Stimulated activated CD4-positive, alpha-beta T cell treated with anti-CD3 and anti-CD28 coated beads, Interleukin-15, amount 100 ng/mL, for 48 hours (primary cell): ENCODE measurements around the gene CACNA1E.
"Not testable (repeated sequence)": the region's sequence is repeated elsewhere in the genome, so short reads cannot be mapped to it uniquely, and the experiment has no call there.

Experiments
- DNase-seq, 2 donors: peaks; one replicate each; pipeline ENCODE4 v3.0.0-alpha.2; 2020; ENCODE audit warnings: low read depth in 2 of 2

The CACNA1E gene

DNA sequence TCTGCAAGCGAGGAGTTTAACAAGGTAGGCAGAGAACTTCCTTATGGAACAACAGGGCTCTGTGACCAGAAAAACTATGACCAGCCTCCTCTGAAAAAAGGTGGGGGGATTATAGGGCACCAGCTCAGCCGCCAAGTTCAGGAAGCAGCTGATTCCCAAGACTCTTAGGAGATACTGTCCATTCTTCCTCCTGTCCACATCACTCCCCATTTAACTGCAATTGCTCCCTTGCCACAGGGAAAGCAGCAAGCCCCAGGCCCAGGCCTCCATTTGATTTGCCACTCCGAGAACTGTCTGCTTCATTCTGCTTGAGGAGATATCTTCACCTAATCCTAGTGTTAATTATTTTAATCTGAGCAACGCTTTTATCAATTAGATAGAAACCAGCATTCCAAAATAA is 323.9 kb downstream of the CACNA1E start:
- DNase-seq = no peak

DNA sequence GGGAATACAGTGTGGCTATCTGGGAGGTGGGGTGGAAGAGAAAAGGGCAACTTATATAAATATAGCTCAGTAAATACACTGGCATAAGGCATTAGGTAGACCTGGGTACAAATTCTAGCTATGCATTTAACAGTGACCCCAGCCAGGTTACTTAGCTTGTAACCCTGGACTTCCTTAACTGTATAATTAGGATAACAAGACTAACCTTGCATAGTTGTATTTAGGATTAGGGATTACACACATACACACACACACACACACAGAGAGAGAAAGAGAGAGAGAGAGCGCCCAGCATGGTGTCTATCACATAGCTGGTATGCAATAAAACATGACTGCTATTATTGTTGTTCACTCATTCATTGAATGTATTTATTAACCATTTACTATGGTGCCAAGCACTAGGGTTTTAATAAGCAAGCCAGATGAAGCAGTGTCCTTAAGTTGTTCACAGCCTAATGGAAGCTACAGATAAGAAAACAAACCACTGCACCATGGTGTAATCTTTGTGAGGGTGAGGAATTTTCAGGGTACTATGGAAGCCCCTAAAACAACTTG is 326.8 kb downstream of the CACNA1E start:
- no peak for DNase-seq

DNA sequence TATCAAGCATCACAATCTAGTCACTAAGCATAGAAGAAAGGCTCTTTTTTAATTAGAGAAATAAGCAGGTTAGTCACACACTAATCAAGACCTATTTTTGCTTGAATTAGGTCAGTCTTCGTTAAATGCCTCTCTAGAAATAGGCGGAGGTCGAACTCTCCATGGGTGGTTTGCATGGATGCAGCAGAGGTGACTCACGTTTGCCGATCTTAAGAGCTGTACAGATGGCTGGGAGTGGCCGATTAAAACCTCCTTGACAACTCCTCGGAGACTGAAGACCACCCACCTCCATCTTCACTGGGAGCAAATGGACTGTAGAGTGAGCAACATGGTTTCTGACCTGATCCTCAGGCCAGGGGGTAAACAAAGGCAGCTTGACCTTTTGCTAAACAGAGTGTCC is 328.9 kb downstream of the CACNA1E start:
- DNase-seq = no peak

DNA sequence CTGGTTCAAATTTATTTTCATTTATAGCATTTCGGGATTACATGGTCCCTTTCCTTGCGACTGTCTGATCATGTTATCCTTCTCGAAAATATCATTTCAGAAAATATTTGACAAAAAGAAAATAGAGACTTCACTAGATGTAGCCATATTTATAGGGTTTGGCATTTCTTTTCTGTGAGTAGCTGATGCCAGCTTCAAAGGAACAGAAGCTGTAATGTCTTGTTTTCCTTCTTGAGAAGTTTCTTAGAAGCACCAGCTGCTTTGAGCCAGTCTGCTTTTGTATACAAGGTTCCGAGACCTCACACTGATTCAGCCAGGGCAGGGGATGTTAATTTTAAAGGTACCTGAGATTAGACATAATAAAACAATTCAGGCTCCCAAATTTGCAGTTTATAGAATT is 329.9 kb downstream of the CACNA1E start:
- DNase-seq = no peak

GRCh38 chr1:181816608-181817007 is 333.3 kb downstream of the CACNA1E start:
- no peak for DNase-seq

GRCh38 chr1:181817091-181817490 is 333.8 kb downstream of the CACNA1E start:
- no peak for DNase-seq

GRCh38 chr1:181818459-181818858 is 335.1 kb downstream of the CACNA1E start:
- DNase-seq = no peak

DNA sequence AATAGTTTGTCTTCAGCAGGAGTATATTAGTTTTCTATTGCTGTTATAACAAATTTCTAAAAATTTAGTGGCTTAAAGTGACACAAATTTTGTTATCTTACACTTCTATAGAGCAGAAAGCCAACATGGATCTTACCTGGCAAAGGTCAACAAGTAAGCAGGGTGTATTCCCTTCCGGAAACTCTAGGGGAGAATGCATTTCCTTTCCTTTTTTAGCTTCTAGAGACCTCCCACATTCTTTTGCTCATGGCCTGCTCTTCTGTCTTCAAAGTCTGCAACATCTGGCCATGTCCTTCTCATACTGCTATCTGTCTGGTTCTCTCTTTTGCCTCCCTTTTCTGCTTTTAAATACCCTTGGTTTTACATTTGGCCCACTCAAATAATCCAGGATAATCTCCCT is 335.6 kb downstream of the CACNA1E start:
- DNase-seq = no peak

- DNase-seq = no peak
These were observed 338.4 kb downstream of the CACNA1E start for GRCh38 chr1:181821701-181822100.

- not testable (repeated sequence) for DNase-seq
These were observed 349.0 kb downstream of the CACNA1E start for GRCh38 chr1:181832173-181832880.

DNA sequence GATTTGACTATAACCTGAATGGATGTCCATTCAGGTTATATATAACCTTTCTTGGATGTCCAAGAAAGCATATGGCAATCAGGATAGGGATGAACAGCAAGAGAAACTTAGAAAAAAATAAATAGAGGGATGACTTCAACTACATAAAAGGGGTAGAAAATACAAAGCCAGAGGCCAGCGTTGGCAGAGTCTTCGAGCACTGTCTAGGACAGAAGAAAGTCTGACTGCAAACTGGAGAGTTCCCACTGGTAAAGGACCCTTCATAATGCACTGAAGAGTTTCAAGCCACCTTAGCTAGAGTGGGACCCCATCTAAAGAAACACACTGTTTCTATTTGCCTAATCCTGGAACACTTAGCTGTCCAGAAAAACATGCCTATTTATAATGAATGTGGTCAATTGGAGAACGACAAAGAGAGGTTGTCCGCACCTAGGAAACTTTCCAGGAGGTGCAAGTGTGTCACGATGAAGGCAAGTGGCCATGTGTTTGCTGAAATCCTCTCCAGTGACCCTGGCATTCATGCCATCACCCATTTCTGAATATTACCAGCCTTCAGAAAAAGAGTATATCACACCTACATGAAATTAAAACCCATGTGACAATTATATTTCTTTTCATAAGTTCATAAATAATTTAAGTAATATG is 362.8 kb downstream of the CACNA1E start:
- no peak for DNase-seq

GRCh38 chr1:181846681-181847080 is 363.4 kb downstream of the CACNA1E start:
- DNase-seq = no peak

- no peak for DNase-seq
These were observed 365.8 kb downstream of the CACNA1E start for GRCh38 chr1:181849071-181849470.

GRCh38 chr1:181854212-181854611 is 370.9 kb downstream of the CACNA1E start:
- DNase-seq = not testable (repeated sequence)

- no peak for DNase-seq
These were observed 372.1 kb downstream of the CACNA1E start for GRCh38 chr1:181855380-181855779.
